Thyroid gland (tissue), 4 donors: ENCODE measurements around the gene ZNF280B. TPM values are rescaled to one million over a fixed set of nuclear protein-coding genes. Genes with fewer than 3 reads are reported as not detected.
"Not testable (repeated sequence)": the region's sequence is repeated elsewhere in the genome, so short reads cannot be mapped to it uniquely, and the experiment has no call there.

Source experiments
- DNase-seq, 2 donors: peaks; one replicate each; pipeline ENCODE4 v3.0.0-alpha.2; 2019
- H3K27ac ChIP-seq, 3 donors: fragments of 200-600 bp; sonication (generic); 1 replicate in 2 of 3; 2 replicates in 1 of 3; pipeline ENCODE4 v1.5.1; 2016 to 2019; ENCODE audit warnings: mild to moderate bottlenecking in 1 of 3, moderate library complexity in 1 of 3
- H3K27me3 ChIP-seq: fragments of 200-600 bp; sonication (generic); one replicate; pipeline ENCODE4 v1.5.1; 2019
- H3K36me3 ChIP-seq, 2 donors: fragments of 200-600 bp; sonication (generic); one replicate each; pipeline ENCODE4 v1.5.1; 2016 to 2019
- H3K4me1 ChIP-seq, 2 donors: fragments of 200-600 bp; sonication (generic); one replicate each; pipeline ENCODE4 v1.5.1; 2017 to 2019
- H3K4me3 ChIP-seq, 3 donors: fragments of 200-600 bp; sonication (generic); replicated peaks in 1 of 3; 1 replicate in 2 of 3; 2 replicates in 1 of 3; pipeline ENCODE4 v1.5.1; 2016; ENCODE audit warnings: mild to moderate bottlenecking in 1 of 3
- H3K9me3 ChIP-seq: fragments of 200-600 bp; sonication (generic); one replicate; pipeline ENCODE4 v1.5.1; 2017
- CTCF ChIP-seq, 6 experiments: fragments of 200-600 bp in 3 of 6; fragments of 450-650 bp in 3 of 6; sonication (generic) in 3 of 6; IDR thresholded peaks; one replicate each; pipeline ENCODE4 v1.5.1; 2016 to 2019; ENCODE audit warnings: antibody characterized with exemption in 6 of 6, mild to moderate bottlenecking in 2 of 6, inconsistent platforms in 1 of 6, moderate library complexity in 1 of 6
- POLR2A ChIP-seq, 2 donors: fragments of 450-650 bp; IDR thresholded peaks; one replicate each; pipeline ENCODE4 v1.6.1; 2017; ENCODE audit warnings: antibody characterized with exemption in 2 of 2, mild to moderate bottlenecking in 2 of 2, moderate library complexity in 1 of 2
- WGBS, 2 donors: methylation state at CpG; one replicate each; pipeline ENCODE4 v1.1.5; 2017; 5-methylcytosine and 5-hydroxymethylcytosine counted together
- intact Hi-C: fragments of 100-400 bp; cut with DNase I; formaldehyde crosslinking; loops from one replicate; pipeline ENCODE4 v1.15.1; 2023
- total RNA-seq, 4 donors: library from RNA; depleted of rRNA; stranded (reverse); fragments of >200 nt; gene quantifications; one replicate each; pipeline ENCODE4 v1.2.3, GENCODE V29; 2016

Gene ZNF280B
- total RNA-seq, 4 donors from 2014 or later = 2.2 to 3.1 (median 2.5) TPM

GRCh38 chr22:22479999-22480532, 28.5 kb downstream of the ZNF280B start:
- no peak overlapping the region for H3K4me3 ChIP-seq
- no peaks in the 10 kb centered on the region for H3K9me3 ChIP-seq
- no peak overlapping the region for H3K27ac ChIP-seq
- intact Hi-C loops = no loop called here
- 98% methylated on average over 5 of the region's 5 CpGs for WGBS, 2 donors
- H3K4me1 ChIP-seq = no peaks in the 10 kb centered on the region
- H3K36me3 ChIP-seq = no peaks in the 10 kb centered on the region
- TF ChIP-seq CTCF (IDR thresholded peaks at IDR 0.05) = no peak
- TF ChIP-seq POLR2A (IDR thresholded peaks at IDR 0.05) = no peak
- DNase-seq = no peak
- H3K27me3 ChIP-seq = no peaks in the 10 kb centered on the region

GRCh38 chr22:22479116-22479515, 29.4 kb downstream of the ZNF280B start:
- DNase-seq = no peak
- Histone ChIP-seq H3K36me3 (no peaks in the 10 kb centered on the region), H3K27ac (no peak overlapping the region), H3K4me3 (no peak overlapping the region), H3K4me1 (no peaks in the 10 kb centered on the region), H3K9me3 (no peaks in the 10 kb centered on the region), H3K27me3 (no peaks in the 10 kb centered on the region)
- intact Hi-C loops = no loop called here
- 98% methylated on average over 2 of the region's 2 CpGs for WGBS, 2 donors
- TF ChIP-seq CTCF (IDR thresholded peaks at IDR 0.05) (no peak), POLR2A (IDR thresholded peaks at IDR 0.05) (no peak)

GRCh38 chr22:22478470-22478869, 30.1 kb downstream of the ZNF280B start:
- intact Hi-C loops = no loop called here
- H3K4me1 ChIP-seq = no peaks in the 10 kb centered on the region
- no peak for TF ChIP-seq POLR2A (IDR thresholded peaks at IDR 0.05)
- H3K36me3 ChIP-seq = no peaks in the 10 kb centered on the region
- no peak overlapping the region for H3K27ac ChIP-seq
- no peaks in the 10 kb centered on the region for H3K9me3 ChIP-seq
- no peaks in the 10 kb centered on the region for H3K27me3 ChIP-seq
- no peak overlapping the region for H3K4me3 ChIP-seq
- DNase-seq = no peak

GRCh38 chr22:22474733-22475132, 33.8 kb downstream of the ZNF280B start:
- no peak for DNase-seq
- intact Hi-C loops = no loop called here
- no peaks in the 10 kb centered on the region for H3K36me3 ChIP-seq
- H3K4me3 ChIP-seq = no peak overlapping the region
- 68 to 73% methylated on average over 2 of the region's 2 CpGs for WGBS, 2 donors
- no peak overlapping the region for H3K27ac ChIP-seq
- H3K27me3 ChIP-seq = no peaks in the 10 kb centered on the region
- no peaks in the 10 kb centered on the region for H3K9me3 ChIP-seq
- TF ChIP-seq CTCF (IDR thresholded peaks at IDR 0.05) (no peak), POLR2A (IDR thresholded peaks at IDR 0.05) (no peak)
- no peaks in the 10 kb centered on the region for H3K4me1 ChIP-seq

GRCh38 chr22:22471104-22471503, 37.4 kb downstream of the ZNF280B start:
- H3K36me3 ChIP-seq, H3K9me3 ChIP-seq, H3K27me3 ChIP-seq, H3K4me1 ChIP-seq, H3K4me3 ChIP-seq, H3K27ac ChIP-seq, DNase-seq, intact Hi-C loops: not testable (repeated sequence)
- 90 to 91% methylated on average over 5 of the region's 5 CpGs for WGBS, 2 donors

GRCh38 chr22:22469527-22469926, 39.0 kb downstream of the ZNF280B start:
- Histone ChIP-seq H3K27ac (no peak overlapping the region), H3K9me3 (no peaks in the 10 kb centered on the region), H3K4me3 (no peak overlapping the region), H3K27me3 (no peaks in the 10 kb centered on the region), H3K36me3 (no peaks in the 10 kb centered on the region), H3K4me1 (no peaks in the 10 kb centered on the region)
- DNase-seq = no peak
- intact Hi-C loops = no loop called here
- TF ChIP-seq CTCF (IDR thresholded peaks at IDR 0.05) = no peak
- no peak for TF ChIP-seq POLR2A (IDR thresholded peaks at IDR 0.05)
- 69 to 74% methylated on average over 2 of the region's 2 CpGs for WGBS, 2 donors

GRCh38 chr22:22468794-22469469, 39.6 kb downstream of the ZNF280B start:
- H3K36me3 ChIP-seq, H3K27me3 ChIP-seq, H3K27ac ChIP-seq, intact Hi-C loops, DNase-seq, H3K4me1 ChIP-seq, H3K9me3 ChIP-seq, H3K4me3 ChIP-seq: not testable (repeated sequence)
- 92 to 93% methylated on average over 11 of the region's 11 CpGs for WGBS, 2 donors
